ENCODE data around the gene RIN3. TPM values are rescaled to one million over a fixed set of nuclear protein-coding genes. Genes with fewer than 3 reads are reported as not detected.

RIN3 gene
- total RNA-seq, 1 experiment from 2014 or later, result 2.4 TPM

DNA sequence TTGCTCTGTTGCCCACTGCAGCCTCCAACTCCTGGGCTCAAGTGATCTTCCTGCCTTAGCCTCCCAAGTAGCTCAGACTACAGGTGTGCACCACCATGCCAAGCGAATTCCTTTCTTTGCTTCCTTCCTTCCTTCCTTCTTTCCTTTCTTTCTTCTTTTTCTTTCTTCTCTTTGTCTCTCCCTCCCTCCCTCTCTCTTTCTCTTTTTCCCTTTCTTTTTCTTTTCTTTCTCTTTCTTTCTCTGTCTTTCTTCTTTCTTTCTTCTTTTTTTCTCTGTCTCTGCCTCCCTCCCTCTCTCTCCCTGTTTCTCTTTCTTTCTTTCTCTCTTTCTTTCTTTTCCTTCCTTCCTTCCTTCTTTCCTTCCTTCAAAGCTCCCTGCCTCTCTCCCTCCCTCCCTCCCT, 182.0 kb downstream of the RIN3 start:
- Histone ChIP-seq H3K27me3 (replicated peaks; ENCODE audit: insufficient read depth, low read depth, low read length, poor library complexity) (no peaks in the 10 kb centered on the region), H3K4me1 (ENCODE audit: insufficient read depth, low read length, poor library complexity, severe bottlenecking) (no peaks in the 10 kb centered on the region), H3K36me3 (ENCODE audit: insufficient read depth, low read length, poor library complexity, severe bottlenecking) (no peaks in the 10 kb centered on the region), H3K9me3 (ENCODE audit: low read depth, low read length, poor library complexity, severe bottlenecking) (no peaks in the 10 kb centered on the region), H3K27ac (ENCODE audit: low read depth, low read length, poor library complexity, severe bottlenecking) (no peak overlapping the region), H3K4me3 (ENCODE audit: low read depth, low read length, poor library complexity, severe bottlenecking) (no peak overlapping the region)
- POLR2A ChIA-PET (ENCODE audit: low non-redundant PET), result no interaction called here
- intact Hi-C loops (cut with micrococcal nuclease; ENCODE audit: unreplicated experiment), result no loop called here
- BruUV-seq (replicated peaks), result no TSS peak
- CTCF ChIA-PET, result interaction anchor here (0.7 kb wide), 1 partner anchor 389 kb away, joined by 4 read pairs; no protein-coding TSS in a partner anchor
- TF ChIP-seq, protein P1, sequence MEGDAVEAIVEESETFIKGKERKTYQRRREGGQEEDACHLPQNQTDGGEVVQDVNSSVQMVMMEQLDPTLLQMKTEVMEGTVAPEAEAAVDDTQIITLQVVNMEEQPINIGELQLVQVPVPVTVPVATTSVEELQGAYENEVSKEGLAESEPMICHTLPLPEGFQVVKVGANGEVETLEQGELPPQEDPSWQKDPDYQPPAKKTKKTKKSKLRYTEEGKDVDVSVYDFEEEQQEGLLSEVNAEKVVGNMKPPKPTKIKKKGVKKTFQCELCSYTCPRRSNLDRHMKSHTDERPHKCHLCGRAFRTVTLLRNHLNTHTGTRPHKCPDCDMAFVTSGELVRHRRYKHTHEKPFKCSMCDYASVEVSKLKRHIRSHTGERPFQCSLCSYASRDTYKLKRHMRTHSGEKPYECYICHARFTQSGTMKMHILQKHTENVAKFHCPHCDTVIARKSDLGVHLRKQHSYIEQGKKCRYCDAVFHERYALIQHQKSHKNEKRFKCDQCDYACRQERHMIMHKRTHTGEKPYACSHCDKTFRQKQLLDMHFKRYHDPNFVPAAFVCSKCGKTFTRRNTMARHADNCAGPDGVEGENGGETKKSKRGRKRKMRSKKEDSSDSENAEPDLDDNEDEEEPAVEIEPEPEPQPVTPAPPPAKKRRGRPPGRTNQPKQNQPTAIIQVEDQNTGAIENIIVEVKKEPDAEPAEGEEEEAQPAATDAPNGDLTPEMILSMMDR (conservative IDR thresholded peaks at IDR 0.05; ENCODE audit: low read depth, low read length), result no peak
- no peak for TF ChIP-seq EZH2 (IDR thresholded peaks at IDR 0.05; ENCODE audit: borderline replicate concordance, low read depth, low read length, poor library complexity, severe bottlenecking)
- no peak for DNase-seq (ENCODE audit: low spot score)

DNA sequence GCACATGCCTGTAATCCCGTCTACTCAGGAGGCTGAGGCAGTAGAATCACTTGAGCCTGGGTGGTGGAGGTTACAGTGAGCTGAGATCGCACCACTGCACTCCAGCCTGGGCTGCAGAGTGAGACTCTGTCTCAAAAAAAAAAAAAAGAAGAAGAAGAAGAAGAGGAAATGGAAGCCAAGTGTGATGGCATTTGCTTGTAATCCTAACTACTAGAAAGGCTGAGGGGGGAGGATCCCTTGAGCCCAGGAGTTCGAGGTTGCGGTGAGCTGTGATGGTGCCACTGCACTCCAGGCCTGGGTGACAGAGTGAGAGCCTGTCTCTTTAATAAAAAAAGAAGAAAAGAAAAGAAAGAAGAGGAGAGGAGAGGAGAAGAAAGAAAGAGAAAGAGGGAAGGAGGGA, 182.8 kb downstream of the RIN3 start:
- Histone ChIP-seq H3K4me1 (ENCODE audit: insufficient read depth, low read length, poor library complexity, severe bottlenecking) (no peaks in the 10 kb centered on the region), H3K9me3 (ENCODE audit: low read depth, low read length, poor library complexity, severe bottlenecking) (no peaks in the 10 kb centered on the region), H3K4me3 (ENCODE audit: low read depth, low read length, poor library complexity, severe bottlenecking) (no peak overlapping the region), H3K27me3 (replicated peaks; ENCODE audit: insufficient read depth, low read depth, low read length, poor library complexity) (no peaks in the 10 kb centered on the region), H3K27ac (ENCODE audit: low read depth, low read length, poor library complexity, severe bottlenecking) (no peak overlapping the region), H3K36me3 (ENCODE audit: insufficient read depth, low read length, poor library complexity, severe bottlenecking) (no peaks in the 10 kb centered on the region)
- ChIA-PET CTCF (interaction anchor here (0.6 kb wide), 1 partner anchor 107 kb away, joined by 6 read pairs; no protein-coding TSS in a partner anchor), POLR2A (ENCODE audit: low non-redundant PET) (no interaction called here)
- no TSS peak for BruUV-seq (replicated peaks)
- no peak for DNase-seq (ENCODE audit: low spot score)
- TF ChIP-seq EZH2 (IDR thresholded peaks at IDR 0.05; ENCODE audit: borderline replicate concordance, low read depth, low read length, poor library complexity, severe bottlenecking), result no peak
- TF ChIP-seq, protein P1 (conservative IDR thresholded peaks at IDR 0.05; ENCODE audit: low read depth, low read length), result no peak
- intact Hi-C loops (cut with micrococcal nuclease; ENCODE audit: unreplicated experiment), result no loop called here

DNA sequence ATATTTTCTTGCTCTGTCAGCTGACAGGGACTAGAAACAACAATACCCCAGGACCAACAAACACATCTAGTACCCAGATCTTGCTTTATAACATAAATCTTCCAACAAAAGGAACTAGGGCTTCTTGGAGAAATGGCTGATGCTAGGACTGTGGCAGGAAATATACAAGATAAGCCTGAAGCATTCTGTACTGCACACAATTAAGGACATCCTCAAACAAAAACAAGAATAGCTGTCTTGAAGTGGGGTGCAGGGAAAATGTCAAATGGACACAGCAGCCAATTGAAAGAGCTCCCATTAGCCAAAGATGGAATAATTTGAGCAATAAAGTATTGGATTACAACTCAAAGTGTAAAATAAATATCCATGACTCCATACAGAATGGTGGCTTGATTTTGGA, 184.8 kb downstream of the RIN3 start:
- H3K27ac ChIP-seq (ENCODE audit: low read depth, low read length, poor library complexity, severe bottlenecking), result no peak overlapping the region
- ChIA-PET POLR2A (ENCODE audit: low non-redundant PET) (no interaction called here), CTCF (no interaction called here)
- no peaks in the 10 kb centered on the region for H3K27me3 ChIP-seq (replicated peaks; ENCODE audit: insufficient read depth, low read depth, low read length, poor library complexity)
- no peaks in the 10 kb centered on the region for H3K9me3 ChIP-seq (ENCODE audit: low read depth, low read length, poor library complexity, severe bottlenecking)
- H3K36me3 ChIP-seq (ENCODE audit: insufficient read depth, low read length, poor library complexity, severe bottlenecking), result no peaks in the 10 kb centered on the region
- no peak for TF ChIP-seq EZH2 (IDR thresholded peaks at IDR 0.05; ENCODE audit: borderline replicate concordance, low read depth, low read length, poor library complexity, severe bottlenecking)
- TF ChIP-seq, protein P1 (conservative IDR thresholded peaks at IDR 0.05; ENCODE audit: low read depth, low read length), result no peak
- no peak overlapping the region for H3K4me3 ChIP-seq (ENCODE audit: low read depth, low read length, poor library complexity, severe bottlenecking)
- intact Hi-C loops (cut with micrococcal nuclease; ENCODE audit: unreplicated experiment), result no loop called here
- no TSS peak for BruUV-seq (replicated peaks)
- no peaks in the 10 kb centered on the region for H3K4me1 ChIP-seq (ENCODE audit: insufficient read depth, low read length, poor library complexity, severe bottlenecking)
- DNase-seq (ENCODE audit: low spot score), result no peak
